HepG2 (cell line): ENCODE data around the gene PHLPP2. TPM values are rescaled to one million over a fixed set of nuclear protein-coding genes. Genes with fewer than 3 reads are reported as not detected.

Source experiments
- ATF2 ChIP-seq: sonication (generic); formaldehyde crosslinking; IDR thresholded peaks from 2 replicates; pipeline ENCODE4 v1.4.0; 2020; ENCODE audit warnings: missing genetic modification reagents
- CEBPG ChIP-seq: IDR thresholded peaks from 2 replicates; pipeline ENCODE4 v1.6.1; 2016
- ETS1 ChIP-seq: sonication (generic); formaldehyde crosslinking; IDR thresholded peaks from 2 replicates; pipeline ENCODE4 v1.4.0; 2020; ENCODE audit warnings: missing genetic modification reagents
- ISX ChIP-seq: sonication (generic); formaldehyde crosslinking; conservative IDR thresholded peaks from 2 replicates; pipeline ENCODE4 v1.5.0; 2020; ENCODE audit warnings: missing genetic modification reagents
- KMT2B ChIP-seq: IDR thresholded peaks from 2 replicates; pipeline ENCODE4 v1.6.1; 2016; ENCODE audit warnings: missing genetic modification reagents, missing compliant biosample characterization
- MYNN ChIP-seq: sonication (generic); formaldehyde crosslinking; IDR thresholded peaks from 2 replicates; pipeline ENCODE4 v1.4.0; 2020; ENCODE audit warnings: mild to moderate bottlenecking, low read depth, missing genetic modification reagents
- NFE2L1 ChIP-seq: sonication (generic); formaldehyde crosslinking; IDR thresholded peaks from 2 replicates; pipeline ENCODE4 v1.4.0; 2020; ENCODE audit warnings: missing genetic modification reagents, mild to moderate bottlenecking, borderline replicate concordance
- NFIC ChIP-seq: IDR thresholded peaks from 2 replicates; pipeline ENCODE4 v1.6.1; 2012; ENCODE audit warnings: mild to moderate bottlenecking, low read length, inconsistent platforms
- PHF20 ChIP-seq: sonication (generic); formaldehyde crosslinking; IDR thresholded peaks from 2 replicates; pipeline ENCODE4 v1.5.0; 2020; ENCODE audit warnings: mild to moderate bottlenecking, missing genetic modification reagents
- POLR2A ChIP-seq, 2 experiments: IDR thresholded peaks; 2 replicates each; pipeline ENCODE4 v1.6.1; 2011; ENCODE audit warnings: low read depth in 2 of 2, low read length in 2 of 2, mild to moderate bottlenecking in 1 of 2, moderate library complexity in 1 of 2; ENCODE audit not compliant: insufficient read depth in 1 of 2
- SKIL ChIP-seq: sonication (generic); formaldehyde crosslinking; IDR thresholded peaks from 2 replicates; pipeline ENCODE4 v1.8.0; 2022; ENCODE audit warnings: missing genetic modification reagents, mild to moderate bottlenecking, moderate library complexity, borderline replicate concordance
- SSRP1 ChIP-seq: IDR thresholded peaks from 2 replicates; pipeline ENCODE4 v1.6.1; 2016; ENCODE audit warnings: control low read depth
- TBL1XR1 ChIP-seq: fragments of 150-350 bp; IDR thresholded peaks from 2 replicates; pipeline ENCODE4 v1.6.1; 2014; ENCODE audit warnings: borderline replicate concordance, low read length; ENCODE audit not compliant: partially characterized antibody
- THRA ChIP-seq: sonication (generic); formaldehyde crosslinking; IDR thresholded peaks from 2 replicates; pipeline ENCODE4 v1.4.0; 2020; ENCODE audit warnings: missing genetic modification reagents, borderline replicate concordance
- ZBTB21 ChIP-seq: sonication (generic); formaldehyde crosslinking; IDR thresholded peaks from 2 replicates; pipeline ENCODE4 v1.4.0; 2020; ENCODE audit warnings: missing genetic modification reagents
- ZGPAT ChIP-seq: IDR thresholded peaks from 2 replicates; pipeline ENCODE4 v1.6.1; 2016; ENCODE audit warnings: mild to moderate bottlenecking
- ZMAT3 ChIP-seq: sonication (generic); formaldehyde crosslinking; conservative IDR thresholded peaks from 2 replicates; pipeline ENCODE4 v1.7.0; 2021; ENCODE audit warnings: missing genetic modification reagents
- ZNF33B ChIP-seq: sonication (generic); formaldehyde crosslinking; IDR thresholded peaks from 2 replicates; pipeline ENCODE4 v1.5.1; 2020; ENCODE audit warnings: mild to moderate bottlenecking, missing genetic modification reagents
- ZNF362 ChIP-seq: sonication (generic); formaldehyde crosslinking; IDR thresholded peaks from 2 replicates; pipeline ENCODE4 v1.4.0; 2020; ENCODE audit warnings: missing genetic modification reagents, mild to moderate bottlenecking, borderline replicate concordance
- ZNF552 ChIP-seq: sonication (generic); formaldehyde crosslinking; IDR thresholded peaks from 2 replicates; pipeline ENCODE4 v1.9.0; 2022; ENCODE audit warnings: missing genetic modification reagents, mild to moderate bottlenecking, borderline replicate concordance
- ZNF564 ChIP-seq: sonication (generic); formaldehyde crosslinking; IDR thresholded peaks from 2 replicates; pipeline ENCODE4 v1.8.1; 2023; ENCODE audit warnings: mild to moderate bottlenecking, missing genetic modification reagents
- ZNF709 ChIP-seq: sonication (generic); formaldehyde crosslinking; IDR thresholded peaks from 2 replicates; pipeline ENCODE4 v1.5.0; 2020; ENCODE audit warnings: mild to moderate bottlenecking, missing genetic modification reagents
- polyA plus RNA-seq, 8 experiments: library from polyadenylated mRNA; depleted of rRNA in 3 of 8; stranded (reverse) in 7 of 8; unstranded in 1 of 8; fragments of >200 nt; fragmentation: Illumina TruSeq in 4 of 8; extraction: Trizol in 4 of 8; gene quantifications; 2 replicates each; pipeline versions ENCODE4 v1.2.1 to v1.2.3, GENCODE V29; 2011 to 2016; ENCODE audit warnings: low read depth in 4 of 8, missing spikeins in 1 of 8, mixed read lengths in 1 of 8; ENCODE audit not compliant: insufficient read depth in 1 of 8
- total RNA-seq, 5 experiments: library from RNA; depleted of rRNA; stranded (reverse); fragments of >200 nt; fragmentation: Illumina TruSeq; extraction: Trizol; gene quantifications; 2 replicates each; pipeline ENCODE4 v1.2.3, GENCODE V29; 2016; ENCODE audit warnings: low read depth in 1 of 5

The PHLPP2 gene
- total and polyA plus RNA-seq, 2 of the 13 experiments (the other 11 are each of a cell fraction or from before 2014, with no cell fraction given), result 8.9 TPM

- no peak for TF ChIP-seq THRA (CRISPR knock-in tag)
- TF ChIP-seq MYNN, result no peak
- TF ChIP-seq ZNF362 (CRISPR knock-in tag), result peak; percentile 90; the same call in 1 of the 2 replicates
- peak; percentile 75 for TF ChIP-seq TBL1XR1
- TF ChIP-seq ZNF564 (CRISPR knock-in tag), result no peak
- no peak for TF ChIP-seq ZBTB21 (CRISPR knock-in tag)
- no peak for TF ChIP-seq SSRP1 (CRISPR knock-in tag)
- TF ChIP-seq POLR2A (IDR thresholded peaks at IDR 0.05; ENCODE audit: insufficient read depth in 1 of 2, low read depth in 2 of 2, low read length in 2 of 2), result 0 out of 4 replicates have a peak, but pooled peaks of 1 of the 2 experiments have one; percentile 37
- no peak for TF ChIP-seq PHF20 (CRISPR knock-in tag)
- no peak for TF ChIP-seq ZMAT3 (CRISPR knock-in tag)
- no peak for TF ChIP-seq ZNF709 (CRISPR knock-in tag)
- no peak; the same call in 1 of the 2 replicates for TF ChIP-seq ZNF552
- no peak for TF ChIP-seq ETS1 (CRISPR knock-in tag)
- TF ChIP-seq ZGPAT (CRISPR knock-in tag), result peak; percentile 53
- no peak for TF ChIP-seq NFIC
- no peak for TF ChIP-seq ZNF33B (CRISPR knock-in tag)
- no peak; the same call in 1 of the 2 replicates for TF ChIP-seq ATF2 (CRISPR knock-in tag)
- no peak for TF ChIP-seq CEBPG (CRISPR knock-in tag)
- no peak for TF ChIP-seq NFE2L1 (CRISPR knock-in tag)
- no peak for TF ChIP-seq ISX (CRISPR knock-in tag)
- TF ChIP-seq SKIL (CRISPR knock-in tag), result peak; percentile 58; the same call in 1 of the 2 replicates
- no peak for TF ChIP-seq KMT2B (CRISPR knock-in tag)
Observed at GRCh38 chr16:71670537-71670936, 54.0 kb downstream of the PHLPP2 start (continued).
